ENCODE measurements around the gene ZNF211.
A peak's percentile ranks its signal among the peaks of the same experiment; 100 is the strongest.

The ZNF211 gene

GRCh38 chr19:57606931-57607330 is 26.0 kb upstream of the ZNF211 start:
- TF ChIP-seq, protein P1, sequence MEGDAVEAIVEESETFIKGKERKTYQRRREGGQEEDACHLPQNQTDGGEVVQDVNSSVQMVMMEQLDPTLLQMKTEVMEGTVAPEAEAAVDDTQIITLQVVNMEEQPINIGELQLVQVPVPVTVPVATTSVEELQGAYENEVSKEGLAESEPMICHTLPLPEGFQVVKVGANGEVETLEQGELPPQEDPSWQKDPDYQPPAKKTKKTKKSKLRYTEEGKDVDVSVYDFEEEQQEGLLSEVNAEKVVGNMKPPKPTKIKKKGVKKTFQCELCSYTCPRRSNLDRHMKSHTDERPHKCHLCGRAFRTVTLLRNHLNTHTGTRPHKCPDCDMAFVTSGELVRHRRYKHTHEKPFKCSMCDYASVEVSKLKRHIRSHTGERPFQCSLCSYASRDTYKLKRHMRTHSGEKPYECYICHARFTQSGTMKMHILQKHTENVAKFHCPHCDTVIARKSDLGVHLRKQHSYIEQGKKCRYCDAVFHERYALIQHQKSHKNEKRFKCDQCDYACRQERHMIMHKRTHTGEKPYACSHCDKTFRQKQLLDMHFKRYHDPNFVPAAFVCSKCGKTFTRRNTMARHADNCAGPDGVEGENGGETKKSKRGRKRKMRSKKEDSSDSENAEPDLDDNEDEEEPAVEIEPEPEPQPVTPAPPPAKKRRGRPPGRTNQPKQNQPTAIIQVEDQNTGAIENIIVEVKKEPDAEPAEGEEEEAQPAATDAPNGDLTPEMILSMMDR (conservative IDR thresholded peaks at IDR 0.05; ENCODE audit: low read depth) = no peak
- CTCF ChIA-PET = no interaction called here
- POLR2A ChIA-PET (ENCODE audit: low non-redundant PET) = no interaction called here
- DNase-seq (ENCODE audit: low spot score) = no peak
- H3K27ac ChIP-seq = no peak overlapping the region

- TF ChIP-seq, protein P1 (conservative IDR thresholded peaks at IDR 0.05; ENCODE audit: low read depth) = no peak
- no peak for DNase-seq (ENCODE audit: low spot score)
- ChIA-PET CTCF (no interaction called here), POLR2A (ENCODE audit: low non-redundant PET) (no interaction called here)
- H3K27ac ChIP-seq = no peak overlapping the region
These were observed 21.9 kb upstream of the ZNF211 start for GRCh38 chr19:57611113-57611512.

DNA sequence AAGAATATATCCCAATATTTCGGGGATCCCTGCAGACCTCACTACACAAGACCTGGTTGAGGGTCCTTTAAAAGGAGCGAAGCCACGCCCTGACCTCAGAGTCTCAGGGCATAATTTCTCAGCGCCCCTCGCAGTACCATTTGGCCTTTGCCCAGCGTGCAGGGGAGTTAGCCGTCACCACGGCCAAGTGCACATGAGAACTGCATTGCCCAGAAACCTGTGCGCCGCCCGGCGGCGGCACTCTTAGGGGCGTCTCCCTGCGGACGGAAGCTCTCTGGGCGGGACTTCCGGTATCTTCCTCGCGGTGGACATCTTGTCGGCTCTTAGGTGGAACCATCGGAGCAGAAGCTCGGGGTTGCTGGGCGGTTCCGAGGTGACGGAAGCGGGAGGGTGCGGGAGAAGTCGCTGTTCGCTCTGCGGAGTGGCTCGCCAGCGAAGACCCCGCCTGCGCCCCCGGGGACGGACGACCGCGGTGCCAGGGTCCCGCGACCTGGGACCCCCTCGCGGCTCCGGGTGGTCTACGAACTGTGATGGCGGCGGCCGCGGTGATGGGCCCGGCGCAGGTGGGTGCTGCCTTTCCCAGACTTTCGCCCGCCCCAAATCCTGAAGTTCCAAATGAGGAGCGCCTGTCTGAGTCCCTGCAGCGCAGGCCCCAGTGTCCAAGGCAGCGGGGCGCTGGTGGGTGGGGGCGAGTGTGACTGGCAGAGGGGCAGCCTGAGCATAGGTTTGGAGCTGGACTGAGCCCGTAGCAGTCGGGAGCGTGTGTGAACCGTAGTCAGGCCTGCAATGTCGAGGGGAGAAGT is 18.8 kb upstream of the ZNF211 start, which contains the start of gene ZNF134:
Gene ZNF134 (plus strand): TSS at position 302 of the 803 bp plus-strand sequence. CDS start 5,227 bp downstream, outside the sequence.
- peak; percentile 84 for DNase-seq (ENCODE audit: low spot score)
- ChIA-PET CTCF (no interaction called here), POLR2A (ENCODE audit: low non-redundant PET) (interaction anchor here (0.6 kb wide), 1 partner anchor 419 kb away, joined by 8 read pairs; no protein-coding TSS in a partner anchor)
- TF ChIP-seq, protein P1 (conservative IDR thresholded peaks at IDR 0.05; ENCODE audit: low read depth) = no peak
- H3K27ac ChIP-seq = peak within 1 kb of the TSS; percentile 71

DNA sequence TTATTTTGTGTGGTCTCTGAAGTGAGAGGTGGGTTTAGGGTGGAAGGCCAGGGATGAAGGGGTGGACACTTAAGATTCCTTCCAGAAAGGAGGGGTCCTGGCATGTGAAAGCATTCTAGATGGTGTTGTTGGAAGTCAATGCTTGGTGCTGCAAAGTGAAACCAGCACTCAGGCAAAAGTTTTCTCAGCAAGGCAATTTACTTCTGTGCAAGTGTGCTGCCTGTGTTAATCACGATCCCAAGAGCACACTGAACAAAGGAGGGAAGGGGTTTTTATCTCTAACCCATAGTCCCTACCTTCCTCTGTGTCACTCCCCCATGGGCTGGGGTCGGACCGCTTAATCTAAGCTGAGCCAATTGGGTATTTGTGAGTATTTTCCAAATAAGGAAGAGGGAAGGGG is 17.6 kb upstream of the ZNF211 start:
- no peak overlapping the region for H3K27ac ChIP-seq
- POLR2A ChIA-PET (ENCODE audit: low non-redundant PET) = no interaction called here
- TF ChIP-seq, protein P1 (conservative IDR thresholded peaks at IDR 0.05; ENCODE audit: low read depth) = no peak
- no peak for DNase-seq (ENCODE audit: low spot score)
- CTCF ChIA-PET = no interaction called here

DNA sequence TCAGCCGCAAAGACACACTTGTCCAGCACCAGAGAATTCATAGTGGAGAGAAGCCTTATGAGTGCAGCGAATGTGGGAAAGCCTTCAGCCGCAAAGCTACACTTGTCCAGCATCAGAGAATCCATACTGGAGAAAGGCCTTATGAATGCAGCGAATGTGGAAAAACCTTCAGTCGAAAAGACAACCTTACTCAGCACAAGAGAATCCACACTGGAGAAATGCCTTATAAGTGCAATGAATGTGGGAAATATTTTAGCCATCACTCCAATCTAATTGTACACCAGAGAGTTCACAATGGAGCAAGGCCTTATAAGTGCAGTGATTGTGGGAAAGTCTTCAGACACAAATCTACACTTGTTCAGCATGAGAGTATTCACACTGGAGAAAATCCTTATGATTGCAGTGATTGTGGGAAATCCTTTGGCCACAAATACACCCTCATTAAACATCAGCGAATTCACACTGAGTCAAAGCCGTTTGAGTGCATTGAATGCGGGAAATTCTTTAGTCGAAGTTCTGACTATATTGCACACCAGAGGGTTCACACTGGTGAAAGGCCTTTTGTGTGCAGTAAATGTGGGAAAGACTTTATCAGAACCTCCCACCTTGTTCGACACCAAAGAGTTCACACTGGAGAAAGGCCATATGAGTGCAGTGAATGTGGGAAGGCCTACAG is 12.2 kb upstream of the ZNF211 start:
- CTCF ChIA-PET = no interaction called here
- TF ChIP-seq, protein P1 (conservative IDR thresholded peaks at IDR 0.05; ENCODE audit: low read depth) = no peak
- no peak for DNase-seq (ENCODE audit: low spot score)
- POLR2A ChIA-PET (ENCODE audit: low non-redundant PET) = no interaction called here
- no peak overlapping the region for H3K27ac ChIP-seq

DNA sequence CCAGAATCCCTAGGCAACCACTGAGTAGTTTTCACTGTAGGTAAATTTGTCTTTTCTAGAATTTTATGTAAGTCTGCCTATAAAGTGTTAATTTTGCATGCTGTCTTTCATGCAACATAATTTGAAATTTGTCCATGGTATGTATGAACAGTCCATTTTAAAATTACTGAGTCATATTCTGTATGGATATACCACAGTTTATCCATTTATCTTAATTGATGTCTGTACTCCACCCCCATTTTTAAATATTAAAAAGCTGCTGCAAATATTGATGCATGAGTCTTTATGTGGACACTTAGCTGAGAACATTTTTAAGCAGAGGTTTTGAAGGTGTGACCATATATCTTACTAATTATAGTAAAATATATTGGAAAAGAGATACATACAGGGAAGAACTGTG is 9.9 kb upstream of the ZNF211 start:
- CTCF ChIA-PET = interaction anchor here (0.7 kb wide), 1 partner anchor 384 kb away, joined by 3 read pairs; no protein-coding TSS in a partner anchor
- POLR2A ChIA-PET (ENCODE audit: low non-redundant PET) = no interaction called here
- H3K27ac ChIP-seq = no peak overlapping the region
- DNase-seq (ENCODE audit: low spot score) = no peak
- TF ChIP-seq, protein P1 (conservative IDR thresholded peaks at IDR 0.05; ENCODE audit: low read depth) = no peak
